A673 (cell line): Measurements from ENCODE around the gene SATB1. TPM values are rescaled to one million over a fixed set of nuclear protein-coding genes. Genes with fewer than 3 reads are reported as not detected.

ENCODE experiments used
- BruUV-seq: library from RNA; stranded (reverse); fragments of 400-500 nt; replicated peaks from 2 replicates; lab custom pipeline; 2021; lab: Mats Ljungman, UMichigan
- CTCF ChIA-PET: fragments of 300-600 bp; sonication (Branson Sonifier 250); formaldehyde crosslinking; loops from one replicate; lab custom pipeline; 2022; ENCODE audit warnings: antibody characterized with exemption; lab: Charles Lee
- POLR2A ChIA-PET: fragments of 300-600 bp; sonication (Branson Sonifier 250); formaldehyde crosslinking; loops from one replicate; lab custom pipeline; 2022; ENCODE audit warnings: antibody characterized with exemption; ENCODE audit not compliant: low non-redundant PET; lab: Charles Lee
- DNase-seq: peaks from one replicate; pipeline ENCODE4 v3.0.0-alpha.2; 2015; ENCODE audit warnings: low spot score
- H3K27ac ChIP-seq: fragments of 200-600 bp; sonication (generic); 2 replicates; pipeline ENCODE4 v1.5.1; 2016; ENCODE audit warnings: mixed run types, low read depth, mild to moderate bottlenecking, mixed read lengths, antibody characterized with exemption, low read length; ENCODE audit not compliant: poor library complexity, severe bottlenecking
- H3K27me3 ChIP-seq: fragments of 200-600 bp; sonication (generic); replicated peaks from 2 replicates; pipeline ENCODE4 v1.6.1; 2017; ENCODE audit warnings: mixed run types, low read depth, mild to moderate bottlenecking, mixed read lengths, antibody characterized with exemption, low read length; ENCODE audit not compliant: insufficient read depth, poor library complexity
- H3K36me3 ChIP-seq: fragments of 200-600 bp; sonication (generic); 2 replicates; pipeline ENCODE4 v1.6.1; 2016; ENCODE audit warnings: mixed run types, mild to moderate bottlenecking, mixed read lengths, antibody characterized with exemption, low read length; ENCODE audit not compliant: insufficient read depth, poor library complexity, severe bottlenecking
- H3K4me1 ChIP-seq: fragments of 200-600 bp; sonication (generic); 2 replicates; pipeline ENCODE4 v1.6.1; 2017; ENCODE audit warnings: mixed run types, mild to moderate bottlenecking, mixed read lengths, antibody characterized with exemption, low read length; ENCODE audit not compliant: insufficient read depth, poor library complexity, severe bottlenecking
- H3K4me3 ChIP-seq: fragments of 200-600 bp; sonication (generic); 2 replicates; pipeline ENCODE4 v1.5.1; 2016; ENCODE audit warnings: low read depth, mixed run types, mild to moderate bottlenecking, mixed read lengths, low read length; ENCODE audit not compliant: poor library complexity, severe bottlenecking
- H3K9me3 ChIP-seq: fragments of 200-600 bp; sonication (generic); 2 replicates; pipeline ENCODE4 v1.6.1; 2016; ENCODE audit warnings: mixed run types, low read depth, mild to moderate bottlenecking, mixed read lengths, antibody characterized with exemption, low read length; ENCODE audit not compliant: poor library complexity, severe bottlenecking
- CTCF ChIP-seq: fragments of 300-800, 200-600 bp; sonication (generic); conservative IDR thresholded peaks from 2 replicates; pipeline ENCODE4 v1.5.1; 2017; ENCODE audit warnings: low read depth, mild to moderate bottlenecking, antibody characterized with exemption, low read length, moderate library complexity, mixed read lengths
- EZH2 ChIP-seq: fragments of 200-600 bp; sonication (generic); IDR thresholded peaks from 2 replicates; pipeline ENCODE4 v1.6.1; 2017; ENCODE audit warnings: borderline replicate concordance, low read depth, mild to moderate bottlenecking, mixed read lengths, antibody characterized with exemption, low read length; ENCODE audit not compliant: poor library complexity, severe bottlenecking
- intact Hi-C: fragments of 100-400 bp; cut with micrococcal nuclease; formaldehyde crosslinking; loops from one replicate; pipeline ENCODE4 v1.10.0; 2022; ENCODE audit not compliant: unreplicated experiment
- total RNA-seq: library from RNA; stranded (reverse); gene quantifications from 2 replicates; pipeline ENCODE4 v1.2.3, GENCODE V29; 2021

SATB1 gene
- total RNA-seq, 1 experiment from 2014 or later = 5.9 TPM

GRCh38 chr3:18382760-18383369 is 42.3 kb downstream of the SATB1 start:
- no peak overlapping the region for H3K4me3 ChIP-seq
- intact Hi-C loops = no loop called here
- no peak for TF ChIP-seq CTCF
- no peak for TF ChIP-seq EZH2
- no peaks in the 10 kb centered on the region for H3K36me3 ChIP-seq
- no peak for DNase-seq
- H3K4me1 ChIP-seq = no peaks in the 10 kb centered on the region
- no peak overlapping the region for H3K27ac ChIP-seq
- POLR2A ChIA-PET = no interaction called here
- BruUV-seq = no TSS peak
- CTCF ChIA-PET = no interaction called here
- H3K27me3 ChIP-seq = no peaks in the 10 kb centered on the region
- H3K9me3 ChIP-seq = no peaks in the 10 kb centered on the region

GRCh38 chr3:18379647-18380046 is 45.5 kb downstream of the SATB1 start:
- Histone ChIP-seq H3K27me3 (no peaks in the 10 kb centered on the region), H3K27ac (no peak overlapping the region), H3K4me3 (no peak overlapping the region), H3K4me1 (no peaks in the 10 kb centered on the region), H3K36me3 (no peaks in the 10 kb centered on the region), H3K9me3 (no peaks in the 10 kb centered on the region)
- TF ChIP-seq CTCF = no peak
- no peak for TF ChIP-seq EZH2
- CTCF ChIA-PET = no interaction called here
- DNase-seq = no peak
- intact Hi-C loops = no loop called here
- BruUV-seq = no TSS peak
- POLR2A ChIA-PET = no interaction called here

- no peaks in the 10 kb centered on the region for H3K27me3 ChIP-seq
- CTCF ChIA-PET = no interaction called here
- no peak for TF ChIP-seq CTCF
- no peak for TF ChIP-seq EZH2
- no peaks in the 10 kb centered on the region for H3K36me3 ChIP-seq
- H3K4me3 ChIP-seq = no peak overlapping the region
- H3K9me3 ChIP-seq = no peaks in the 10 kb centered on the region
- H3K27ac ChIP-seq = no peak overlapping the region
- POLR2A ChIA-PET = no interaction called here
- no peaks in the 10 kb centered on the region for H3K4me1 ChIP-seq
- DNase-seq = no peak
- intact Hi-C loops = no loop called here
- no TSS peak for BruUV-seq
Measured at GRCh38 chr3:18378218-18378617, 46.9 kb downstream of the SATB1 start.
